SK-N-SH treated with all-trans-retinoic acid at 6 μM for 48 hours (cell line): ENCODE measurements around the gene MYLK.

Source experiments
- ARNTL ChIP-seq: fragments of 450-650 bp; formaldehyde crosslinking; IDR thresholded peaks from 2 replicates; pipeline ENCODE4 v1.5.0; 2020; ENCODE audit warnings: low read depth, mild to moderate bottlenecking, moderate library complexity, borderline replicate concordance
- BACH2 ChIP-seq: fragments of 250-450 bp; sonication (Bioruptor Pico); IDR thresholded peaks from 2 replicates; pipeline ENCODE4 v1.9.0; 2021; ENCODE audit warnings: mild to moderate bottlenecking, borderline replicate concordance
- CREB5 ChIP-seq: fragments of 250-450 bp; sonication (Bioruptor Pico); IDR thresholded peaks from 2 replicates; pipeline ENCODE4 v1.5.1; 2020; ENCODE audit warnings: low read depth, mild to moderate bottlenecking, moderate library complexity
- CSRNP3 ChIP-seq: fragments of 250-450 bp; sonication (Bioruptor Pico); IDR thresholded peaks from 2 replicates; pipeline ENCODE4 v1.5.1; 2021; ENCODE audit warnings: mild to moderate bottlenecking, moderate library complexity
- ESRRG ChIP-seq: fragments of 250-450 bp; sonication (Bioruptor Pico); IDR thresholded peaks from 2 replicates; pipeline ENCODE4 v1.6.1; 2021; ENCODE audit warnings: mild to moderate bottlenecking
- OSR1 ChIP-seq: fragments of 250-450 bp; sonication (Bioruptor Pico); IDR thresholded peaks from 2 replicates; pipeline ENCODE4 v1.8.0; 2022; ENCODE audit warnings: moderate library complexity, mild to moderate bottlenecking, inconsistent platforms
- PATZ1 ChIP-seq: fragments of 250-450 bp; sonication (Bioruptor Pico); IDR thresholded peaks from 2 replicates; pipeline ENCODE4 v1.8.0; 2020; ENCODE audit warnings: mild to moderate bottlenecking, moderate library complexity, borderline replicate concordance
- POU6F1 ChIP-seq: fragments of 250-450 bp; sonication (Bioruptor Pico); IDR thresholded peaks from 2 replicates; pipeline ENCODE4 v1.8.0; 2021; ENCODE audit warnings: low read depth, mild to moderate bottlenecking, moderate library complexity, borderline replicate concordance
- PPARA ChIP-seq: fragments of 250-450 bp; sonication (Bioruptor Pico); IDR thresholded peaks from 2 replicates; pipeline ENCODE4 v1.5.0; 2020; ENCODE audit warnings: mild to moderate bottlenecking, borderline replicate concordance
- SNAI2 ChIP-seq: fragments of 250-450 bp; sonication (Bioruptor Pico); IDR thresholded peaks from 2 replicates; pipeline ENCODE4 v1.5.0; 2020; ENCODE audit warnings: mild to moderate bottlenecking, moderate library complexity
- TCF4 ChIP-seq: fragments of 250-450 bp; sonication (Bioruptor Pico); IDR thresholded peaks from 2 replicates; pipeline ENCODE4 v1.8.0; 2021; ENCODE audit warnings: mild to moderate bottlenecking, moderate library complexity, borderline replicate concordance
- ZC3H10 ChIP-seq: fragments of 250-450 bp; sonication (Bioruptor Pico); IDR thresholded peaks from 2 replicates; pipeline ENCODE4 v1.5.1; 2021; ENCODE audit warnings: mild to moderate bottlenecking, moderate library complexity
- ZFP3 ChIP-seq: fragments of 250-450 bp; sonication (Bioruptor Pico); IDR thresholded peaks from 2 replicates; pipeline ENCODE4 v1.5.0; 2020; ENCODE audit warnings: mild to moderate bottlenecking, moderate library complexity
- ZNF70 ChIP-seq: fragments of 450-650 bp; formaldehyde crosslinking; IDR thresholded peaks from 2 replicates; pipeline ENCODE4 v1.5.0; 2020; ENCODE audit warnings: mild to moderate bottlenecking, moderate library complexity

- TF ChIP-seq CSRNP3 (CRISPR knock-in tag): no peak
- TF ChIP-seq SNAI2 (CRISPR knock-in tag): no peak
- no peak for TF ChIP-seq ZC3H10 (CRISPR knock-in tag)
- no peak for TF ChIP-seq PATZ1
- no peak for TF ChIP-seq PPARA (CRISPR knock-in tag)
- TF ChIP-seq BACH2 (CRISPR knock-in tag): no peak
- no peak for TF ChIP-seq OSR1 (CRISPR knock-in tag)
- TF ChIP-seq TCF4 (CRISPR knock-in tag): no peak
- TF ChIP-seq ESRRG: no peak
- no peak for TF ChIP-seq ZFP3 (CRISPR knock-in tag)
- no peak for TF ChIP-seq ZNF70 (CRISPR knock-in tag)
- TF ChIP-seq ARNTL: no peak
- TF ChIP-seq CREB5 (CRISPR knock-in tag): no peak
- TF ChIP-seq POU6F1 (CRISPR knock-in tag): no peak
These were observed 242.6 kb downstream of the MYLK start for GRCh38 chr3:123641505-123641904.
